Left lung (tissue), 10 donors: ENCODE measurements around the gene CLEC4F. TPM values are rescaled to one million over a fixed set of nuclear protein-coding genes. Genes with fewer than 3 reads are reported as not detected.
A peak's percentile ranks its signal among the peaks of the same experiment; 100 is the strongest.

Experiments
- ATAC-seq: fragments of 200-7000 bp; cut with Tn5 transposase; one replicate; pipeline ENCODE4 v1.9.1; 2020; ENCODE audit warnings: moderate library complexity
- DNase-seq, 4 donors: peaks; one replicate each; pipeline ENCODE4 v3.0.0-alpha.2; 2013 to 2020
- H3K27ac ChIP-seq, 2 donors: fragments of 200-600 bp; sonication (generic) in 1 of 2; one replicate each; pipeline versions ENCODE4 v1.5.0 to v1.8.0; 2020 to 2021
- H3K27me3 ChIP-seq, 2 donors: fragments of 200-600 bp; sonication (generic) in 1 of 2; one replicate each; pipeline versions ENCODE4 v1.5.0 to v1.8.0; 2020 to 2021
- H3K36me3 ChIP-seq, 2 donors: fragments of 200-600 bp; sonication (generic) in 1 of 2; one replicate each; pipeline versions ENCODE4 v1.5.0 to v1.8.0; 2020 to 2021
- H3K4me1 ChIP-seq, 2 donors: fragments of 200-600 bp; one replicate each; pipeline ENCODE4 v1.8.0; 2021
- H3K4me3 ChIP-seq, 2 donors: fragments of 200-600 bp; sonication (generic) in 1 of 2; one replicate each; pipeline versions ENCODE4 v1.5.0 to v1.8.0; 2020 to 2021; ENCODE audit warnings: mild to moderate bottlenecking in 1 of 2
- H3K9me3 ChIP-seq, 2 donors: fragments of 200-600 bp; sonication (generic) in 1 of 2; one replicate each; pipeline versions ENCODE4 v1.5.0 to v1.8.0; 2020 to 2021
- CTCF ChIP-seq, 2 donors: fragments of 200-600 bp; sonication (generic) in 1 of 2; IDR thresholded peaks; one replicate each; pipeline versions ENCODE4 v1.5.0 to v1.8.0; 2021; ENCODE audit warnings: antibody characterized with exemption in 2 of 2
- intact Hi-C, 2 donors: fragments of 100-400 bp; cut with DNase I; formaldehyde crosslinking; loops; one replicate each; pipeline versions ENCODE4 v1.11.2 to v1.14.2; 2022
- polyA plus RNA-seq, 6 donors: library from polyadenylated mRNA; unstranded; fragments of 120-200 nt; gene quantifications; one replicate each; pipeline ENCODE4 v1.2.1, GENCODE V29; 2013; ENCODE audit not compliant: insufficient read length in 6 of 6
- total RNA-seq, 2 donors: library from RNA; stranded (reverse); fragmentation: NEBNext Ultra II Directional; extraction: Animal tissue kit (Norgen Biotek cat#: 25700); gene quantifications; one replicate each; pipeline ENCODE4 v1.2.1, GENCODE V29; 2021
- donor health status: DM: no; HTN: yes; CAD: no.
- donor health status: DM: no; HTN: no; CAD: no.

CLEC4F gene
- total and polyA plus RNA-seq, 8 donors: 0.06 to 0.35 (median 0.16) TPM

- Histone ChIP-seq H3K4me1 (peaks cover 0 to 3% of the 10 kb centered on the region in 2 donors), H3K27me3 (peaks cover 0 to 7% of the 10 kb centered on the region in 2 donors), H3K36me3 (no peaks in the 10 kb centered on the region), H3K4me3 (no peak overlapping the region), H3K9me3 (no peaks in the 10 kb centered on the region), H3K27ac (no peak overlapping the region)
- intact Hi-C loops: no loop called here
- no peak for ATAC-seq
- no peak for TF ChIP-seq CTCF (IDR thresholded peaks at IDR 0.05)
- no peak for DNase-seq
Observed at GRCh38 chr2:70832386-70832785, 12.0 kb upstream of the CLEC4F start.

- DNase-seq (no peak), ATAC-seq (no peak)
- intact Hi-C loops: no loop called here
- Histone ChIP-seq H3K4me1 (peaks cover 0 to 6% of the 10 kb centered on the region in 2 donors), H3K4me3 (no peak overlapping the region), H3K27me3 (peaks cover 0 to 7% of the 10 kb centered on the region in 2 donors), H3K9me3 (no peaks in the 10 kb centered on the region), H3K27ac (no peak overlapping the region), H3K36me3 (no peaks in the 10 kb centered on the region)
- no peak for TF ChIP-seq CTCF (IDR thresholded peaks at IDR 0.05)
Observed at GRCh38 chr2:70831861-70832260, 11.5 kb upstream of the CLEC4F start.

GRCh38 chr2:70830366-70830765 is 10.0 kb upstream of the CLEC4F start:
- ATAC-seq: no peak

GRCh38 chr2:70829916-70830315 is 9.5 kb upstream of the CLEC4F start:
- no peak for ATAC-seq
- H3K27me3 ChIP-seq: peaks cover 0 to 4% of the 10 kb centered on the region in 2 donors
- H3K4me3 ChIP-seq: no peak overlapping the region
- H3K9me3 ChIP-seq: no peaks in the 10 kb centered on the region
- no peak overlapping the region for H3K27ac ChIP-seq
- peaks cover 0 to 10% of the 10 kb centered on the region in 2 donors for H3K4me1 ChIP-seq
- intact Hi-C loops: no loop called here
- no peak for TF ChIP-seq CTCF (IDR thresholded peaks at IDR 0.05)
- no peak for DNase-seq
- no peaks in the 10 kb centered on the region for H3K36me3 ChIP-seq

More at GRCh38 chr2:70830366-70830765, 10.0 kb upstream of the CLEC4F start:
- peak in 1 of 4 donors; percentile 10 for DNase-seq
- Histone ChIP-seq H3K9me3 (no peaks in the 10 kb centered on the region), H3K27me3 (peaks cover 0 to 7% of the 10 kb centered on the region in 2 donors), H3K36me3 (no peaks in the 10 kb centered on the region), H3K27ac (no peak overlapping the region), H3K4me3 (no peak overlapping the region), H3K4me1 (peaks cover 0 to 10% of the 10 kb centered on the region in 2 donors)
- no peak for TF ChIP-seq CTCF (IDR thresholded peaks at IDR 0.05)
- intact Hi-C loops: no loop called here

- Histone ChIP-seq H3K27ac (no peak overlapping the region), H3K36me3 (no peaks in the 10 kb centered on the region), H3K4me3 (no peak overlapping the region), H3K4me1 (peaks cover 0 to 10% of the 10 kb centered on the region in 2 donors), H3K27me3 (no peaks in the 10 kb centered on the region), H3K9me3 (no peaks in the 10 kb centered on the region)
- ATAC-seq (no peak), DNase-seq (no peak)
- intact Hi-C loops: no loop called here
- TF ChIP-seq CTCF (IDR thresholded peaks at IDR 0.05): no peak
Observed at GRCh38 chr2:70828914-70829824, 8.8 kb upstream of the CLEC4F start.
